GM23338 (cell line): Measurements from ENCODE around the gene SIRT7. TPM values are rescaled to one million over a fixed set of nuclear protein-coding genes. Genes with fewer than 3 reads are reported as not detected.

Experiments used
- ATAC-seq: fragments of 200-7000 bp; cut with Tn5 transposase; 3 replicates; pipeline ENCODE4 v1.9.1; 2020
- DNase-seq: peaks from one replicate; pipeline ENCODE4 v3.0.0-alpha.2; 2015; ENCODE audit warnings: low spot score
- H2AFZ ChIP-seq: fragments of 200-600 bp; sonication (generic); 2 replicates; pipeline ENCODE4 v1.8.0; 2016; ENCODE audit warnings: antibody characterized with exemption, mild to moderate bottlenecking, moderate library complexity
- H3F3A ChIP-seq: fragments of 200-600 bp; sonication (generic); replicated peaks from 2 replicates; pipeline ENCODE4 v1.8.0; 2017; ENCODE audit warnings: antibody characterized with exemption, mixed run types, low read depth
- H3K27ac ChIP-seq: fragments of 200-600 bp; sonication (generic); 2 replicates; pipeline ENCODE4 v1.6.1; 2016; ENCODE audit warnings: low read depth
- H3K27me3 ChIP-seq: fragments of 200-600 bp; sonication (generic); 2 replicates; pipeline ENCODE4 v1.8.0; 2016; ENCODE audit warnings: mild to moderate bottlenecking, mixed run types, moderate library complexity; ENCODE audit not compliant: insufficient read depth
- H3K36me3 ChIP-seq: fragments of 200-600 bp; sonication (generic); 2 replicates; pipeline ENCODE4 v1.8.0; 2016; ENCODE audit warnings: mild to moderate bottlenecking; ENCODE audit not compliant: insufficient read depth
- H3K4me1 ChIP-seq: fragments of 200-600 bp; sonication (generic); 2 replicates; pipeline ENCODE4 v1.8.0; 2016; ENCODE audit warnings: mild to moderate bottlenecking, moderate library complexity; ENCODE audit not compliant: insufficient read depth
- H3K4me2 ChIP-seq: fragments of 200-600 bp; sonication (generic); 2 replicates; pipeline ENCODE4 v1.7.1; 2017; ENCODE audit warnings: mixed run types
- H3K4me3 ChIP-seq: fragments of 200-600 bp; sonication (generic); 2 replicates; pipeline ENCODE4 v1.6.1; 2016; ENCODE audit warnings: mixed run types
- H3K79me2 ChIP-seq: fragments of 200-600 bp; sonication (generic); replicated peaks from 2 replicates; pipeline ENCODE4 v1.8.0; 2017; ENCODE audit warnings: mild to moderate bottlenecking; ENCODE audit not compliant: insufficient read depth
- H3K9me2 ChIP-seq: fragments of 200-600 bp; sonication (generic); 2 replicates; pipeline ENCODE4 v1.8.0; 2017; ENCODE audit not compliant: insufficient read depth
- H4K20me1 ChIP-seq: fragments of 200-600 bp; sonication (generic); replicated peaks from 2 replicates; pipeline ENCODE4 v1.8.0; 2017; ENCODE audit warnings: mild to moderate bottlenecking; ENCODE audit not compliant: insufficient read depth
- H3K27ac Mint-ChIP-seq: 2 replicates; pipeline ENCODE4 v1.8.0; 2020; ENCODE audit warnings: inconsistent platforms, mild to moderate bottlenecking, moderate library complexity, mixed read lengths
- H3K27me3 Mint-ChIP-seq: 3 replicates; pipeline ENCODE4 v1.8.0; 2022; ENCODE audit warnings: low read depth, mild to moderate bottlenecking, moderate library complexity, mixed read lengths, inconsistent platforms; ENCODE audit not compliant: insufficient read depth, poor library complexity
- H3K36me3 Mint-ChIP-seq: 3 replicates; pipeline ENCODE4 v1.8.0; 2021; ENCODE audit warnings: low read depth, mild to moderate bottlenecking, inconsistent platforms, moderate library complexity, mixed read lengths
- H3K4me1 Mint-ChIP-seq: 3 replicates; pipeline ENCODE4 v1.8.0; 2020; ENCODE audit warnings: mild to moderate bottlenecking, inconsistent platforms, mixed read lengths
- H3K4me3 Mint-ChIP-seq: 3 replicates; pipeline ENCODE4 v1.8.0; 2021; ENCODE audit warnings: moderate library complexity, mild to moderate bottlenecking, inconsistent platforms, mixed read lengths
- H3K9me3 Mint-ChIP-seq: 3 replicates; pipeline ENCODE4 v1.8.0; 2020; ENCODE audit warnings: moderate library complexity, mild to moderate bottlenecking, inconsistent platforms, mixed read lengths
- CREB1 ChIP-seq: fragments of 250-450 bp; sonication (Bioruptor Pico); IDR thresholded peaks from 2 replicates; pipeline ENCODE4 v1.5.0; 2020; ENCODE audit warnings: low read depth, mild to moderate bottlenecking, moderate library complexity
- CTCF ChIP-seq, 2 experiments: fragments of 200-600 bp in 1 of 2; sonication (generic) in 1 of 2; conservative IDR thresholded peaks; 2 replicates each; pipeline versions ENCODE4 v1.5.1 to v1.6.1; 2016 to 2017; ENCODE audit warnings: antibody characterized with exemption in 2 of 2, low read depth in 2 of 2, mild to moderate bottlenecking in 2 of 2, moderate library complexity in 1 of 2
- ETS1 ChIP-seq: IDR thresholded peaks from 2 replicates; pipeline ENCODE4 v1.6.1; 2016; ENCODE audit warnings: antibody characterized with exemption
- EZH2 ChIP-seq: fragments of 200-600 bp; sonication (generic); IDR thresholded peaks from one replicate; pipeline ENCODE4 v1.8.0; 2017; ENCODE audit warnings: antibody characterized with exemption, mild to moderate bottlenecking, low read depth; ENCODE audit not compliant: unreplicated experiment
- EZH2phosphoT487 ChIP-seq: fragments of 200-600 bp; sonication (generic); IDR thresholded peaks from one replicate; pipeline ENCODE4 v1.8.1; 2018; ENCODE audit warnings: antibody characterized with exemption; ENCODE audit not compliant: unreplicated experiment
- JUNB ChIP-seq: IDR thresholded peaks from one replicate; pipeline ENCODE4 v1.6.1; 2016; ENCODE audit warnings: antibody characterized with exemption; ENCODE audit not compliant: unreplicated experiment
- NANOG ChIP-seq: IDR thresholded peaks from 2 replicates; pipeline ENCODE4 v1.6.1; 2016; ENCODE audit warnings: antibody characterized with exemption, borderline replicate concordance
- POLR2AphosphoS5 ChIP-seq: IDR thresholded peaks from 2 replicates; pipeline ENCODE4 v1.6.1; 2016; ENCODE audit warnings: antibody characterized with exemption, low read depth
- REST ChIP-seq: IDR thresholded peaks from one replicate; pipeline ENCODE4 v1.6.1; 2018; ENCODE audit warnings: antibody characterized with exemption; ENCODE audit not compliant: unreplicated experiment
- STAT1 ChIP-seq: IDR thresholded peaks from one replicate; pipeline ENCODE4 v1.6.1; 2016; ENCODE audit warnings: antibody characterized with exemption; ENCODE audit not compliant: unreplicated experiment
- ZNF114 ChIP-seq: fragments of 250-450 bp; sonication (Bioruptor Pico); IDR thresholded peaks from 2 replicates; pipeline ENCODE4 v1.5.0; 2020; ENCODE audit warnings: mild to moderate bottlenecking, moderate library complexity
- ZNF331 ChIP-seq: fragments of 250-450 bp; sonication (Bioruptor Pico); IDR thresholded peaks from 2 replicates; pipeline ENCODE4 v1.5.0; 2020; ENCODE audit warnings: low read depth, mild to moderate bottlenecking, moderate library complexity
- ZNF462 ChIP-seq: fragments of 250-450 bp; sonication (Bioruptor Pico); IDR thresholded peaks from 2 replicates; pipeline ENCODE4 v1.5.0; 2020; ENCODE audit warnings: mild to moderate bottlenecking, moderate library complexity
- polyA plus RNA-seq: library from polyadenylated mRNA; unstranded; fragments of >200 nt; fragmentation: Nextera tagmentation; extraction: Ambion mirVana; gene quantifications from 2 replicates; pipeline ENCODE4 v1.2.1, GENCODE V29; 2016
- total RNA-seq: library from RNA; depleted of rRNA; stranded (reverse); fragments of >200 nt; shearing (Covaris generic); gene quantifications from 2 replicates; pipeline ENCODE4 v1.2.3, GENCODE V29; 2014

Gene SIRT7
- total and polyA plus RNA-seq, 2 experiments from 2014 or later = 16.3 to 20.8 TPM

GRCh38 chr17:81935709-81936084 lies 17.7 kb upstream of the SIRT7 start:
- Histone ChIP-seq H3F3A (peaks cover 17% of the 10 kb centered on the region), H3K27ac (no peak overlapping the region), H2AFZ (no peak overlapping the region), H3K9me2 (no peaks in the 10 kb centered on the region), H3K4me1 (no peaks in the 10 kb centered on the region), H3K36me3 (no peaks in the 10 kb centered on the region), H3K79me2 (peaks cover 12% of the 10 kb centered on the region; the same call in 1 of the 2 replicates), H3K4me2 (peak overlapping the region; percentile 95), H3K4me3 (peak overlapping the region; percentile 86), H3K27me3 (peaks cover 4% of the 10 kb centered on the region; the same call in 1 of the 2 replicates), H4K20me1 (no peaks in the 10 kb centered on the region; the same call in 1 of the 2 replicates)
- Mint-ChIP-seq H3K4me3 (peak overlapping the region; percentile 93), H3K27me3 (peaks cover 30% of the 10 kb centered on the region), H3K36me3 (peaks cover 38% of the 10 kb centered on the region), H3K9me3 (no peaks in the 10 kb centered on the region), H3K4me1 (peaks cover 16% of the 10 kb centered on the region), H3K27ac (no peak overlapping the region)
- no peak for DNase-seq
- no peak for TF ChIP-seq EZH2
- no peak for TF ChIP-seq POLR2AphosphoS5
- TF ChIP-seq EZH2phosphoT487 = no peak
- no peak for TF ChIP-seq CTCF (conservative IDR thresholded peaks at IDR 0.05; ENCODE audit: low read depth in 2 of 2)
- no peak for TF ChIP-seq ZNF331 (CRISPR knock-in tag)
- no peak for TF ChIP-seq REST
- no peak for TF ChIP-seq STAT1
- TF ChIP-seq ETS1 = no peak
- no peak for TF ChIP-seq ZNF114 (CRISPR knock-in tag)
- TF ChIP-seq CREB1 = no peak
- TF ChIP-seq ZNF462 (CRISPR knock-in tag) = no peak
- TF ChIP-seq NANOG = no peak
- no peak for TF ChIP-seq JUNB
- ATAC-seq = no peak
